K562 (cell line): ENCODE data around the gene DBP. TPM values are rescaled to one million over a fixed set of nuclear protein-coding genes. Genes with fewer than 3 reads are reported as not detected.
A peak's percentile ranks its signal among the peaks of the same experiment; 100 is the strongest.

Source experiments
- CREB3L1 ChIP-seq: fragments of 450-650 bp; IDR thresholded peaks from 2 replicates; pipeline ENCODE4 v1.6.1; 2014; ENCODE audit warnings: low read depth, mild to moderate bottlenecking, moderate library complexity, borderline replicate concordance
- E2F8 ChIP-seq: fragments of 450-650 bp; IDR thresholded peaks from 2 replicates; pipeline ENCODE4 v1.7.1; 2018; ENCODE audit warnings: mild to moderate bottlenecking, low read depth; ENCODE audit not compliant: partially characterized antibody
- HMG20B ChIP-seq: fragments of 250-450 bp; sonication (Bioruptor Pico); IDR thresholded peaks from 2 replicates; pipeline ENCODE4 v1.5.0; 2021; ENCODE audit warnings: mild to moderate bottlenecking
- JUNB ChIP-seq: fragments of 450-650 bp; formaldehyde crosslinking; conservative IDR thresholded peaks from 2 replicates; pipeline ENCODE4 v1.4.0; 2020; ENCODE audit warnings: mild to moderate bottlenecking
- MEF2A ChIP-seq: IDR thresholded peaks from 2 replicates; pipeline ENCODE4 v1.6.1; 2011; ENCODE audit warnings: low read depth, mild to moderate bottlenecking, low read length, moderate library complexity; ENCODE audit not compliant: control insufficient read depth
- MLLT1 ChIP-seq, 2 experiments: fragments of 450-650 bp; IDR thresholded peaks; 2 replicates each; pipeline ENCODE4 v1.6.1; 2016
- NFE2 ChIP-seq: IDR thresholded peaks from 2 replicates; pipeline ENCODE4 v1.6.1; 2014; ENCODE audit warnings: antibody characterized with exemption, low read depth
- NFIX ChIP-seq: fragments of 250-450 bp; sonication (Bioruptor Pico); IDR thresholded peaks from 2 replicates; pipeline ENCODE4 v1.4.0; 2020; ENCODE audit warnings: low read depth, mild to moderate bottlenecking, moderate library complexity
- NR2F6 ChIP-seq: fragments of 450-650 bp; formaldehyde crosslinking; IDR thresholded peaks from 2 replicates; pipeline ENCODE4 v1.4.0; 2020; ENCODE audit warnings: mild to moderate bottlenecking
- POLR2G ChIP-seq: fragments of 200-400 bp; formaldehyde crosslinking; IDR thresholded peaks from 2 replicates; pipeline ENCODE4 v1.6.1; 2017; ENCODE audit warnings: low read depth, mild to moderate bottlenecking, antibody characterized with exemption, low read length, moderate library complexity
- POLR2H ChIP-seq: IDR thresholded peaks from 2 replicates; pipeline ENCODE4 v1.6.1; 2016; ENCODE audit warnings: missing genetic modification characterization, low read depth, mild to moderate bottlenecking, control low read depth, missing compliant biosample characterization, moderate library complexity
- RFX7 ChIP-seq: fragments of 250-450 bp; sonication (Bioruptor Pico); IDR thresholded peaks from 2 replicates; pipeline ENCODE4 v1.5.1; 2021; ENCODE audit warnings: mild to moderate bottlenecking
- SOX6 ChIP-seq: fragments of 450-650 bp; IDR thresholded peaks from 2 replicates; pipeline ENCODE4 v1.6.1; 2014; ENCODE audit warnings: mild to moderate bottlenecking
- SRSF3 ChIP-seq: fragments of 200-400 bp; formaldehyde crosslinking; IDR thresholded peaks from 2 replicates; pipeline ENCODE4 v1.6.1; 2016; ENCODE audit warnings: mild to moderate bottlenecking, low read length, moderate library complexity; ENCODE audit not compliant: insufficient read depth
- TCF7L2 ChIP-seq: fragments of 150-350 bp; IDR thresholded peaks from 2 replicates; pipeline ENCODE4 v1.6.1; 2016; ENCODE audit warnings: low read depth, mild to moderate bottlenecking, low read length, moderate library complexity
- THRAP3 ChIP-seq: fragments of 450-650 bp; IDR thresholded peaks from 2 replicates; pipeline ENCODE4 v1.6.1; 2016; ENCODE audit warnings: mild to moderate bottlenecking, inconsistent platforms, borderline replicate concordance
- ZBTB1 ChIP-seq: sonication (generic); formaldehyde crosslinking; IDR thresholded peaks from 2 replicates; pipeline ENCODE4 v1.8.1; 2023; ENCODE audit warnings: missing genetic modification reagents, low read depth, mild to moderate bottlenecking, borderline replicate concordance
- ZNF511 ChIP-seq: sonication (generic); formaldehyde crosslinking; IDR thresholded peaks from 2 replicates; pipeline ENCODE4 v1.8.0; 2022; ENCODE audit warnings: mild to moderate bottlenecking, missing genetic modification reagents
- ZNF561 ChIP-seq: fragments of 450-650 bp; formaldehyde crosslinking; conservative IDR thresholded peaks from 2 replicates; pipeline ENCODE4 v1.4.0; 2020; ENCODE audit warnings: mild to moderate bottlenecking, moderate library complexity
- ZNF655 ChIP-seq: fragments of 250-450 bp; sonication (Bioruptor Pico); IDR thresholded peaks from 2 replicates; pipeline ENCODE4 v1.5.0; 2021
- ZNF75A ChIP-seq: fragments of 450-650 bp; formaldehyde crosslinking; IDR thresholded peaks from 2 replicates; pipeline ENCODE4 v1.4.0; 2020; ENCODE audit warnings: mild to moderate bottlenecking
- polyA plus RNA-seq, 8 experiments: library from polyadenylated mRNA; depleted of rRNA in 4 of 8; stranded (reverse) in 5 of 8; unstranded in 3 of 8; fragments of >200 nt; fragmentation: Nextera tagmentation in 2 of 8; fragmentation: Illumina TruSeq in 1 of 8; extraction: Ambion mirVana in 2 of 8; extraction: Trizol in 1 of 8; gene quantifications; 2 replicates each; pipeline versions ENCODE4 v1.2.1 to v1.2.3, GENCODE V29; 2011 to 2014; ENCODE audit warnings: inconsistent platforms in 1 of 8, missing spikeins in 1 of 8
- total RNA-seq, 7 experiments: library from RNA; depleted of rRNA in 6 of 7; stranded (reverse); fragments of >200 nt in 6 of 7; fragmentation: Illumina TruSeq in 2 of 7; extraction: Trizol in 2 of 7; gene quantifications; 2 replicates each; pipeline versions ENCODE4 v1.2.1 to v1.2.3, GENCODE V29; 2011 to 2021; ENCODE audit warnings: low replicate concordance in 1 of 7

The DBP gene
- total and polyA plus RNA-seq, 9 of the 15 experiments (the other 6 are each of a cell fraction or from before 2014, with no cell fraction given): 0.25 to 5.5 (median 1.8) TPM

- TF ChIP-seq ZNF511 (CRISPR knock-in tag) (no peak), POLR2H (tag) (peak; percentile 62; the same call in 1 of the 2 replicates), ZNF561 (CRISPR knock-in tag) (no peak), THRAP3 (no peak), TCF7L2 (no peak), MEF2A (no peak), JUNB (CRISPR knock-in tag) (no peak), HMG20B (CRISPR knock-in tag) (no peak), POLR2G (peak; percentile 67), NR2F6 (0 out of 2 replicates have a peak, but pooled peaks have one; percentile 26), NFIX (CRISPR knock-in tag) (no peak), NFE2 (no peak), ZBTB1 (CRISPR knock-in tag) (no peak), ZNF655 (CRISPR knock-in tag) (no peak), CREB3L1 (no peak), SOX6 (peak; percentile 71), MLLT1 (IDR thresholded peaks at IDR 0.05) (no peak; a peak in 1 of 4 replicates), RFX7 (CRISPR knock-in tag) (no peak), ZNF75A (CRISPR knock-in tag) (no peak), E2F8 (peak; percentile 46), SRSF3 (no peak)
Measured at GRCh38 chr19:48634424-48635262, 2.5 kb downstream of the DBP start (continued).
